Measurements from ENCODE around the gene IGFBP7. TPM values are rescaled to one million over a fixed set of nuclear protein-coding genes. Genes with fewer than 3 reads are reported as not detected.

IGFBP7 gene
- 3,484 and 3,576 TPM in 2 replicates for total RNA-seq
- long read RNA-seq, transcript IGFBP7-201 (5 exons, 1,427 nt): major isoform, 74 of 163 reads
- long read RNA-seq, partial matches to known transcripts: 14 of 163 reads
- long read RNA-seq, other reads (novel, unspliced or antisense): 71 of 163 reads

GRCh38 chr4:57109847-57110639 is at the start of gene IGFBP7:
Gene IGFBP7, minus strand, starts transcription at chr4:57110385. Its CDS starts 34 bp downstream, at chr4:57110351.
- Mint-ChIP-seq H3K4me1 (ENCODE audit: unreplicated experiment) (peaks cover 65% of the 10 kb centered on the region), H3K9me3 (ENCODE audit: unreplicated experiment) (no peaks in the 10 kb centered on the region), H3K36me3 (ENCODE audit: unreplicated experiment) (peaks cover 37% of the 10 kb centered on the region), H3K4me3 (ENCODE audit: unreplicated experiment) (peak within 1 kb of the TSS; percentile 95), H3K27ac (ENCODE audit: unreplicated experiment) (peak within 1 kb of the TSS; percentile 100), H3K27me3 (ENCODE audit: unreplicated experiment) (no peaks in the 10 kb centered on the region)
- no peak for TF ChIP-seq CTCF (IDR thresholded peaks at IDR 0.05)
- DNase-seq (ENCODE audit: extremely low spot score, unreplicated experiment): peak; percentile 91

- Mint-ChIP-seq H3K4me1 (ENCODE audit: unreplicated experiment) (peaks cover 35% of the 10 kb centered on the region), H3K27me3 (ENCODE audit: unreplicated experiment) (no peaks in the 10 kb centered on the region), H3K36me3 (ENCODE audit: unreplicated experiment) (no peaks in the 10 kb centered on the region), H3K9me3 (ENCODE audit: unreplicated experiment) (no peaks in the 10 kb centered on the region), H3K27ac (ENCODE audit: unreplicated experiment) (no peak overlapping the region), H3K4me3 (ENCODE audit: unreplicated experiment) (no peak overlapping the region)
- no peak for DNase-seq (ENCODE audit: extremely low spot score, unreplicated experiment)
- no peak for TF ChIP-seq CTCF (IDR thresholded peaks at IDR 0.05)
These were observed 49.7 kb upstream of the IGFBP7 start for GRCh38 chr4:57159866-57160265.

GRCh38 chr4:57158762-57159161 is 48.6 kb upstream of the IGFBP7 start:
- H3K4me1 Mint-ChIP-seq (ENCODE audit: unreplicated experiment): peaks cover 40% of the 10 kb centered on the region
- no peak for DNase-seq (ENCODE audit: extremely low spot score, unreplicated experiment)
- H3K36me3 Mint-ChIP-seq (ENCODE audit: unreplicated experiment): no peaks in the 10 kb centered on the region
- H3K4me3 Mint-ChIP-seq (ENCODE audit: unreplicated experiment): no peak overlapping the region
- no peaks in the 10 kb centered on the region for H3K27me3 Mint-ChIP-seq (ENCODE audit: unreplicated experiment)
- TF ChIP-seq CTCF (IDR thresholded peaks at IDR 0.05): no peak
- no peak overlapping the region for H3K27ac Mint-ChIP-seq (ENCODE audit: unreplicated experiment)
- no peaks in the 10 kb centered on the region for H3K9me3 Mint-ChIP-seq (ENCODE audit: unreplicated experiment)

DNA sequence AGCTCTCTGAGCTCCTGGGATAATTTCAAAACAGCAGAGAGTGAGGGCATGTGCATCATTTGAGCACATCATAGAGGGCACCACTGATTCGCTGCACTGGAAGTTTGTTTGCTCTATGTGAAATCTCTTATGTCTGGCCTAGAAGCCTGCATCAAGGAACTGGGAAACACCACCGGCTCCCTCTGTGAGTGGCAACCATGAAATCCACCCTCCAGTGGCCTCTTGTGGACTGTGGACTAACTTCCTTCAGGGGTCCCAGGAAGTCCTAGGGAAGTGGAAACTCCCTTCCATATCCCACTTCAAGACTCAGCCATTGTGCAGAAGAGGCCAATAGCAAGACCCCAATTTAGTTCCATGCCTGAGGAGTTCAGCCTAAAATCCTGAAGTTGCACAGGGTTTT is 48.0 kb upstream of the IGFBP7 start:
- no peaks in the 10 kb centered on the region for H3K27me3 Mint-ChIP-seq (ENCODE audit: unreplicated experiment)
- TF ChIP-seq CTCF (IDR thresholded peaks at IDR 0.05): peak; percentile 8
- no peaks in the 10 kb centered on the region for H3K9me3 Mint-ChIP-seq (ENCODE audit: unreplicated experiment)
- H3K4me1 Mint-ChIP-seq (ENCODE audit: unreplicated experiment): peaks cover 43% of the 10 kb centered on the region
- H3K4me3 Mint-ChIP-seq (ENCODE audit: unreplicated experiment): no peak overlapping the region
- no peak overlapping the region for H3K27ac Mint-ChIP-seq (ENCODE audit: unreplicated experiment)
- H3K36me3 Mint-ChIP-seq (ENCODE audit: unreplicated experiment): no peaks in the 10 kb centered on the region
- DNase-seq (ENCODE audit: extremely low spot score, unreplicated experiment): no peak

GRCh38 chr4:57157596-57158137 is 47.5 kb upstream of the IGFBP7 start:
- TF ChIP-seq CTCF (IDR thresholded peaks at IDR 0.05): no peak
- no peaks in the 10 kb centered on the region for H3K27me3 Mint-ChIP-seq (ENCODE audit: unreplicated experiment)
- no peaks in the 10 kb centered on the region for H3K9me3 Mint-ChIP-seq (ENCODE audit: unreplicated experiment)
- peaks cover 39% of the 10 kb centered on the region for H3K4me1 Mint-ChIP-seq (ENCODE audit: unreplicated experiment)
- H3K27ac Mint-ChIP-seq (ENCODE audit: unreplicated experiment): no peak overlapping the region
- no peak for DNase-seq (ENCODE audit: extremely low spot score, unreplicated experiment)
- H3K4me3 Mint-ChIP-seq (ENCODE audit: unreplicated experiment): no peak overlapping the region
- no peaks in the 10 kb centered on the region for H3K36me3 Mint-ChIP-seq (ENCODE audit: unreplicated experiment)

Data from osteocyte (in vitro differentiated cells).